HAP-1 (cell line): ENCODE data around the gene SPTLC3.

ENCODE experiments used
- DNase-seq, 2 experiments: peaks; one replicate each; pipeline ENCODE4 v3.0.0-alpha.2; 2016 to 2020; ENCODE audit warnings: low spot score in 2 of 2
- H3K27me3 ChIP-seq: fragments of 250-450 bp; sonication (Bioruptor Pico); 2 replicates; pipeline ENCODE4 v1.5.1; 2020; ENCODE audit warnings: low read depth, mild to moderate bottlenecking, moderate library complexity
- H3K36me3 ChIP-seq: fragments of 250-450 bp; sonication (Bioruptor Pico); replicated peaks from 2 replicates; pipeline ENCODE4 v1.5.1; 2020; ENCODE audit warnings: mild to moderate bottlenecking
- H3K4me1 ChIP-seq: fragments of 250-450 bp; sonication (Bioruptor Pico); 2 replicates; pipeline ENCODE4 v1.5.1; 2020; ENCODE audit warnings: mild to moderate bottlenecking
- H3K4me3 ChIP-seq: fragments of 250-450 bp; sonication (Bioruptor Pico); 2 replicates; pipeline ENCODE4 v1.5.1; 2020; ENCODE audit warnings: mild to moderate bottlenecking, moderate library complexity
- H3K9me3 ChIP-seq: fragments of 250-450 bp; sonication (Bioruptor Pico); 2 replicates; pipeline ENCODE4 v1.5.1; 2020; ENCODE audit warnings: mild to moderate bottlenecking, moderate library complexity
- in situ Hi-C: fragments of 300-500 bp; cut with MboI; formaldehyde crosslinking; loops from 3 replicates; pipeline ENCODE4 v1.14.3; 2020; ENCODE audit warnings: low sequenced_read_pairs, inconsistent platforms, mixed read lengths

Gene SPTLC3

DNA sequence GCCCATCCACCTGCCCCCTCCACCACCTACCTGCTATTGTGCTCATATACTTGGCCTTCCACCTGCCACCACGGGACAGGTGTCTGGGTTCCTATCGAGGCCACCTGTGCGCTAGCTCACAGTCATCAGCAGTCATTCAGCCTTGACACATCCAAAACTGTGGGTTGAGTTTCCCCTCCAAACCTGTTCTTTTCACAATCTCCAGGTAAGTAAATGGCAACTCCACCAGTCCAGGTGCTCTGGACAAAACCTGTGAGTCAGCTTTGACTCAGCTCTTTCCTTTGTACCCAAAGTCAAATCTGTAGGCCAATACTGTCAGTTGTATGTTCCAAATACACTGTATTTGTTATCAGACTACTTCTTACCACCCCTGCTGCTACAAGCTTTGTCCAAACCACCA, 52.6 kb downstream of the SPTLC3 start:
- no peaks in the 10 kb centered on the region for H3K4me1 ChIP-seq
- H3K9me3 ChIP-seq = no peaks in the 10 kb centered on the region
- H3K27me3 ChIP-seq = no peaks in the 10 kb centered on the region
- no peaks in the 10 kb centered on the region for H3K36me3 ChIP-seq
- DNase-seq = no peak
- in situ Hi-C loops = no loop called here
- H3K4me3 ChIP-seq = no peak overlapping the region

DNA sequence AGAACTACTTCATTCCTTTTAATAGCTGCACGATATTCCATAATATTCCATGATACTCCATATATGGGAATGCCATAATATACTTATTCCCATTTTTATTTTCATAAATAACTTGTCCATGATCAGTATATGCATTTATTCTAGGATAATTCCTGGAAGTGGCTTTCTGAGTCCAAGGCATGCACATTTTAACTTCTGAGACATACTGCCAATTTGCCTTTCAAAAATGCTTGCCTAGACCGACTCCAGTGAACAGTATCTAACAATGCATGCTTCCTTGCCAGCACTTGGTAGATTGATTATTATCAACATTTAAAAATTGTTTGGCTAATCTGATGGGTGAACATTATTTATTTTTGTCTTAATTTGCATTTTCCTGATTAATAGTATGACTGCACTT, 54.0 kb downstream of the SPTLC3 start:
- Histone ChIP-seq H3K9me3 (no peaks in the 10 kb centered on the region), H3K27me3 (no peaks in the 10 kb centered on the region), H3K4me3 (no peak overlapping the region), H3K36me3 (no peaks in the 10 kb centered on the region), H3K4me1 (no peaks in the 10 kb centered on the region)
- no peak for DNase-seq
- in situ Hi-C loops = no loop called here

GRCh38 chr20:13068336-13068735, 59.6 kb downstream of the SPTLC3 start:
- no peaks in the 10 kb centered on the region for H3K4me1 ChIP-seq
- in situ Hi-C loops = no loop called here
- peaks cover 5% of the 10 kb centered on the region; the same call in 1 of the 2 replicates for H3K27me3 ChIP-seq
- no peaks in the 10 kb centered on the region for H3K9me3 ChIP-seq
- DNase-seq = no peak
- no peak overlapping the region for H3K4me3 ChIP-seq
- no peaks in the 10 kb centered on the region for H3K36me3 ChIP-seq

DNA sequence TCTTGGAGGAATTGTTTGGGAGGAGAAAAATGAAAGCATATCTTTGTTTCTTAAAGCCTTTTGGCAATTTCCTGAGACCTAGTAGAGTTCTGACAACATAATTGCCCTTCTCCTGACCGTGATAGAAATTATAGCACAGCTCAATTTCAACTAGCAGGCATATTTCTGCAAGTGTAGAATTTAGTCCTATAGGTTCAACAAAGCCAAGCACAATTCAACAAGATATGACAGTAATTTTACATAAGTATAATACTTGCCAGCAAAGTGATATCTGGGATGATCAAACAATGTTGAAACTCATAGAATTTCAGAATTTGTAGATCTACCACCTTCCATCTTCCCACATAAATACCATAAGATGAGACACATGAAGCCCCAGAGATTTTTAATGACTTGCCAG, 73.1 kb downstream of the SPTLC3 start:
- DNase-seq = no peak
- no peaks in the 10 kb centered on the region for H3K36me3 ChIP-seq
- no peak overlapping the region for H3K4me3 ChIP-seq
- H3K9me3 ChIP-seq = no peaks in the 10 kb centered on the region
- H3K4me1 ChIP-seq = no peaks in the 10 kb centered on the region
- in situ Hi-C loops = no loop called here
- H3K27me3 ChIP-seq = no peaks in the 10 kb centered on the region

DNA sequence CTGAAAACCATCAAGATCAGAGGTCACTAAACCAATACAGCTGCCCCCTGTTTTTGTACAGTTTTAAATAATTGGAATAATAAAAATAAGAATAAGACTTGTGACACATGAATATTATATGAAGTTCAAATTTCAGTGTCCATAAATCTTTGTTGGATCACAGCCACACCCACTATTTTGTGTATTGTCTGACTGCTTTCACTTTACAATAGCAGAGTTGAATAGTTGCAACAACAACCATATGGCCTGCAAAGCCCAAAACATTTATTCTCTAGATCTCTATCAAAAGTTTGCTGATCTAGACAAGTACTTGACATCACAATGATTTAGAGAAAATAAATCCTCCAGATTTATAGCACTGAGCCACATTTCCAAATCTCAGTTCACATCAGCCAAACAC, 73.6 kb downstream of the SPTLC3 start:
- no peaks in the 10 kb centered on the region for H3K36me3 ChIP-seq
- peak in 1 of 2 experiments; percentile 9 for DNase-seq
- no peaks in the 10 kb centered on the region for H3K9me3 ChIP-seq
- in situ Hi-C loops = no loop called here
- no peaks in the 10 kb centered on the region for H3K4me1 ChIP-seq
- H3K4me3 ChIP-seq = no peak overlapping the region
- H3K27me3 ChIP-seq = no peaks in the 10 kb centered on the region

- Histone ChIP-seq H3K27me3 (no peaks in the 10 kb centered on the region), H3K36me3 (no peaks in the 10 kb centered on the region), H3K4me3 (no peak overlapping the region), H3K4me1 (no peaks in the 10 kb centered on the region), H3K9me3 (no peaks in the 10 kb centered on the region)
- in situ Hi-C loops = no loop called here
- DNase-seq = no peak
Measured at GRCh38 chr20:13085275-13085674, 76.5 kb downstream of the SPTLC3 start.

- H3K36me3 ChIP-seq = no peaks in the 10 kb centered on the region
- no peak overlapping the region for H3K4me3 ChIP-seq
- no peak for DNase-seq
- in situ Hi-C loops = no loop called here
- no peaks in the 10 kb centered on the region for H3K4me1 ChIP-seq
- H3K27me3 ChIP-seq = peaks cover 5% of the 10 kb centered on the region
- H3K9me3 ChIP-seq = no peaks in the 10 kb centered on the region
Measured at GRCh38 chr20:13089950-13090469, 81.2 kb downstream of the SPTLC3 start.

DNA sequence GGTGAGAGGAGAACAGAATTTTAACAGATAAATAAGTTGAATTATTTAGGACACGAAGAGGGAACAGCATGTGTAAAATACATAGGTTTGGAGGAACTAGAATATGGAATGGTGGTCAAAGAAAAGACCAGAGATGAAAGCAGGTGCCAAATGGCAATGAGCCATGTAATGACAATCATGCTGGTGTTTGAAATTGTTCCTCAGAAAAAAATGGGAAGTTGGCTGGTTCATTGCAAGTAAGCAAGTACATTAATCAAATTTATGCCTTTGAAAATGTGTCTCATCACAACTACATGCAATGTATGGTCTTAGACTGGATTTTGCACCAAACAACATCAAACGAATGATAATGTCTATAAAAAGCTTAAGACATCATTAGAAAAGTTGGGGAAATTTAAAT, 83.3 kb downstream of the SPTLC3 start:
- Histone ChIP-seq H3K9me3 (no peaks in the 10 kb centered on the region), H3K4me1 (no peaks in the 10 kb centered on the region), H3K4me3 (no peak overlapping the region), H3K27me3 (peaks cover 13% of the 10 kb centered on the region), H3K36me3 (no peaks in the 10 kb centered on the region)
- DNase-seq = no peak
- in situ Hi-C loops = no loop called here

DNA sequence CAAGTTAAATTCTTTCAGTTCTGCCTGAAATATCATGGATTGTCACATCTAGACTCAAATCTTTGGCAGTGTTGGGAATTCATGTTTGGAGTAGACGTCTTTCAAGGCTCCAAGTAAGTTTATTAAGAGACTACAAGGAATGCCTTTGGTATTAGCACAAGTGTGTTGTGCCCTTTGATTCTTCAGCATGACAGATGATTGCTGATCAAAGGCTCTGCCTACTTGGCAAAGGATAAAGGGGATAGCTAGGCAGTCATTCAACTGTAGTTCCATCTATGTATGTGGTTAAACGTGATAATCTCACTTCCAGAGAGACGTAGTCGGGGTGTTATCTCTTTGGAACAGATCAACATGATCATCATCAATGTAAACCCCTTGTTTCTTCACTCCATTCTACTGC, 86.2 kb downstream of the SPTLC3 start:
- H3K4me3 ChIP-seq = no peak overlapping the region
- in situ Hi-C loops = no loop called here
- DNase-seq = no peak
- no peaks in the 10 kb centered on the region for H3K36me3 ChIP-seq
- no peaks in the 10 kb centered on the region for H3K4me1 ChIP-seq
- no peaks in the 10 kb centered on the region for H3K9me3 ChIP-seq
- H3K27me3 ChIP-seq = peaks cover 13% of the 10 kb centered on the region

GRCh38 chr20:13098720-13099355, 90.1 kb downstream of the SPTLC3 start:
- in situ Hi-C loops = no loop called here
- H3K4me3 ChIP-seq = no peak overlapping the region
- no peak for DNase-seq
- no peaks in the 10 kb centered on the region for H3K4me1 ChIP-seq
- H3K36me3 ChIP-seq = no peaks in the 10 kb centered on the region
- peaks cover 10% of the 10 kb centered on the region; the same call in 1 of the 2 replicates for H3K27me3 ChIP-seq
- H3K9me3 ChIP-seq = no peaks in the 10 kb centered on the region

GRCh38 chr20:13099676-13100075, 90.9 kb downstream of the SPTLC3 start:
- no peaks in the 10 kb centered on the region for H3K4me1 ChIP-seq
- DNase-seq = peak in 1 of 2 experiments; percentile 32
- H3K36me3 ChIP-seq = no peaks in the 10 kb centered on the region
- no peaks in the 10 kb centered on the region for H3K9me3 ChIP-seq
- H3K4me3 ChIP-seq = no peak overlapping the region
- in situ Hi-C loops = loop anchor here (10.0 kb wide), 1 partner anchor 175 kb away; no protein-coding TSS in a partner anchor
- peaks cover 10% of the 10 kb centered on the region; the same call in 1 of the 2 replicates for H3K27me3 ChIP-seq

DNA sequence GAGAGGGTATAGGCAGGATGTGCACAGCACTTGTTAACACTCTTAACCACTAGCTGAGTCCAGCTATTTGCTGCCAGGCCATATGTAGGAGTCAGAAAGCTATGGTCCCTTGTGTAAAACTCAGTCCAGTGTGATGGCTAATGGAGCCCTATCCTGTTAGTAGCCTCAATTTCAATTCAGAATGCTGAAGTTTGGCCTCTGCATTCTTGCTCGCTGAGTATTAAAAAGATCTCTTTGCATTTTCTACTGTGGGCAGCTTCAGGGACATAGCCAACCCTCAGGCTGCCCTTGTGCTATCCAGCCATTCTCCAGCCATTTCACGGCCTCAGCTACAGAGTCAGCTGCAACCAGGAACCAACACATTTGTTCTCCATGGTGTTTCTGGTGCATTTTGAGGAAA, 92.5 kb downstream of the SPTLC3 start:
- no peak overlapping the region for H3K4me3 ChIP-seq
- no peak for DNase-seq
- no peaks in the 10 kb centered on the region for H3K36me3 ChIP-seq
- no peaks in the 10 kb centered on the region for H3K27me3 ChIP-seq
- H3K4me1 ChIP-seq = no peaks in the 10 kb centered on the region; the same call in 1 of the 2 replicates
- H3K9me3 ChIP-seq = no peaks in the 10 kb centered on the region
- in situ Hi-C loops = loop anchor here (10.0 kb wide), 1 partner anchor 176 kb away; no protein-coding TSS in a partner anchor

- in situ Hi-C loops = loop anchor here (10.0 kb wide), 1 partner anchor 177 kb away; no protein-coding TSS in a partner anchor
- DNase-seq = no peak
- Histone ChIP-seq H3K36me3 (no peaks in the 10 kb centered on the region), H3K4me1 (no peaks in the 10 kb centered on the region; the same call in 1 of the 2 replicates), H3K4me3 (no peak overlapping the region), H3K9me3 (no peaks in the 10 kb centered on the region), H3K27me3 (no peaks in the 10 kb centered on the region)
Measured at GRCh38 chr20:13101706-13102105, 92.9 kb downstream of the SPTLC3 start.

- Histone ChIP-seq H3K36me3 (no peaks in the 10 kb centered on the region), H3K9me3 (no peaks in the 10 kb centered on the region), H3K4me1 (no peaks in the 10 kb centered on the region; the same call in 1 of the 2 replicates), H3K27me3 (no peaks in the 10 kb centered on the region), H3K4me3 (no peak overlapping the region)
- in situ Hi-C loops = loop anchor here (10.0 kb wide), 1 partner anchor 177 kb away; no protein-coding TSS in a partner anchor
- DNase-seq = no peak
Measured at GRCh38 chr20:13102237-13102636, 93.5 kb downstream of the SPTLC3 start.
